K562 (cell line): ENCODE measurements around the gene BRCA1. TPM values are rescaled to one million over a fixed set of nuclear protein-coding genes. Genes with fewer than 3 reads are reported as not detected.

Source experiments
- ARID4B ChIP-seq: sonication (generic); formaldehyde crosslinking; IDR thresholded peaks from 2 replicates; pipeline ENCODE4 v1.8.0; 2022; ENCODE audit warnings: mild to moderate bottlenecking, missing genetic modification reagents
- CUX1 ChIP-seq: fragments of 200-800 bp; sonication (Bioruptor generic); IDR thresholded peaks from 2 replicates; pipeline ENCODE4 v1.6.1; 2016; ENCODE audit warnings: missing genetic modification characterization, missing compliant biosample characterization
- E2F6 ChIP-seq, 2 experiments: IDR thresholded peaks; 2 replicates each; pipeline ENCODE4 v1.6.1; 2011; ENCODE audit warnings: borderline replicate concordance in 1 of 2, control low read depth in 1 of 2, low read depth in 1 of 2, low read length in 1 of 2, mild to moderate bottlenecking in 1 of 2, mixed read lengths in 1 of 2, moderate library complexity in 1 of 2; ENCODE audit not compliant: insufficient read depth in 1 of 2, insufficient read length in 1 of 2, poor library complexity in 1 of 2, severe bottlenecking in 1 of 2; ENCODE audit errors: extremely low read depth in 1 of 2
- ELK1 ChIP-seq: sonication (generic); formaldehyde crosslinking; IDR thresholded peaks from 2 replicates; pipeline ENCODE4 v1.8.1; 2022; ENCODE audit warnings: missing genetic modification reagents
- GATAD2B ChIP-seq: fragments of 450-650 bp; IDR thresholded peaks from 2 replicates; pipeline ENCODE4 v1.6.1; 2017; ENCODE audit warnings: mild to moderate bottlenecking, borderline replicate concordance
- HLTF ChIP-seq: fragments of 450-650 bp; IDR thresholded peaks from 2 replicates; pipeline ENCODE4 v1.6.1; 2016
- JUND ChIP-seq, 2 experiments: IDR thresholded peaks; 2 replicates in 1 of 2; 3 replicates in 1 of 2; pipeline ENCODE4 v1.6.1; 2011; ENCODE audit warnings: borderline replicate concordance in 2 of 2, low read depth in 2 of 2, low read length in 2 of 2, improper control_type of control experiment in 1 of 2, missing biosample characterization in 1 of 2, missing genetic modification characterization in 1 of 2, missing genetic modification reagents in 1 of 2
- RUNX1 ChIP-seq: sonication (generic); IDR thresholded peaks from 2 replicates; pipeline ENCODE4 v1.6.1; 2016; ENCODE audit warnings: antibody characterized with exemption, low read depth
- SIRT6 ChIP-seq: IDR thresholded peaks from one replicate; pipeline ENCODE4 v1.6.1; 2012; ENCODE audit warnings: low read depth, mild to moderate bottlenecking, control low read depth, inconsistent platforms, low read length, moderate library complexity
- SMARCE1 ChIP-seq: fragments of 450-650 bp; IDR thresholded peaks from 2 replicates; pipeline ENCODE4 v1.7.1; 2016; ENCODE audit warnings: mild to moderate bottlenecking
- polyA plus RNA-seq, 8 experiments: library from polyadenylated mRNA; depleted of rRNA in 4 of 8; stranded (reverse) in 5 of 8; unstranded in 3 of 8; fragments of >200 nt; fragmentation: Nextera tagmentation in 2 of 8; fragmentation: Illumina TruSeq in 1 of 8; extraction: Ambion mirVana in 2 of 8; extraction: Trizol in 1 of 8; gene quantifications; 2 replicates each; pipeline versions ENCODE4 v1.2.1 to v1.2.3, GENCODE V29; 2011 to 2014; ENCODE audit warnings: inconsistent platforms in 1 of 8, missing spikeins in 1 of 8
- total RNA-seq, 7 experiments: library from RNA; depleted of rRNA in 6 of 7; stranded (reverse); fragments of >200 nt in 6 of 7; fragmentation: Illumina TruSeq in 2 of 7; extraction: Trizol in 2 of 7; gene quantifications; 2 replicates each; pipeline versions ENCODE4 v1.2.1 to v1.2.3, GENCODE V29; 2011 to 2021; ENCODE audit warnings: low replicate concordance in 1 of 7

BRCA1 gene
- total and polyA plus RNA-seq, 9 of the 15 experiments (the other 6 are each of a cell fraction or from before 2014, with no cell fraction given) = 25.9 to 95.3 (median 62.3) TPM

- TF ChIP-seq ARID4B (CRISPR knock-in tag) (peak; percentile 83), HLTF (no peak; the same call in 1 of the 2 replicates), GATAD2B (no peak; the same call in 1 of the 2 replicates), JUND (IDR thresholded peaks at IDR 0.05; ENCODE audit: borderline replicate concordance, low read depth, low read length) (peak; percentile 93), JUND (tag; IDR thresholded peaks at IDR 0.05; ENCODE audit: borderline replicate concordance, low read depth, low read length) (peak; percentile 83; the same call in 2 of the 3 replicates), CUX1 (CRISPR knock-in tag) (no peak), SIRT6 (no peak), SMARCE1 (no peak), E2F6 (IDR thresholded peaks at IDR 0.05; ENCODE audit: borderline replicate concordance in 1 of 2, extremely low read depth in 1 of 2, insufficient read depth in 1 of 2, insufficient read length in 1 of 2, low read depth in 1 of 2, low read length in 1 of 2, poor library complexity in 1 of 2, severe bottlenecking in 1 of 2) (peak; percentile 61 to 66), ELK1 (CRISPR knock-in tag) (no peak), RUNX1 (no peak)
Measured at GRCh38 chr17:42997984-42998938, 126.9 kb downstream of the BRCA1 start, which contains the start of gene RPL27 (continued).
